Smooth muscle cell of the brain vasculature (primary cell): Measurements from ENCODE around the gene DNAJC4.

Experiments used
- DNase-seq: peaks from one replicate; pipeline ENCODE4 v3.0.0-alpha.2; 2012; ENCODE audit warnings: low read depth, low spot score

Gene DNAJC4

DNA sequence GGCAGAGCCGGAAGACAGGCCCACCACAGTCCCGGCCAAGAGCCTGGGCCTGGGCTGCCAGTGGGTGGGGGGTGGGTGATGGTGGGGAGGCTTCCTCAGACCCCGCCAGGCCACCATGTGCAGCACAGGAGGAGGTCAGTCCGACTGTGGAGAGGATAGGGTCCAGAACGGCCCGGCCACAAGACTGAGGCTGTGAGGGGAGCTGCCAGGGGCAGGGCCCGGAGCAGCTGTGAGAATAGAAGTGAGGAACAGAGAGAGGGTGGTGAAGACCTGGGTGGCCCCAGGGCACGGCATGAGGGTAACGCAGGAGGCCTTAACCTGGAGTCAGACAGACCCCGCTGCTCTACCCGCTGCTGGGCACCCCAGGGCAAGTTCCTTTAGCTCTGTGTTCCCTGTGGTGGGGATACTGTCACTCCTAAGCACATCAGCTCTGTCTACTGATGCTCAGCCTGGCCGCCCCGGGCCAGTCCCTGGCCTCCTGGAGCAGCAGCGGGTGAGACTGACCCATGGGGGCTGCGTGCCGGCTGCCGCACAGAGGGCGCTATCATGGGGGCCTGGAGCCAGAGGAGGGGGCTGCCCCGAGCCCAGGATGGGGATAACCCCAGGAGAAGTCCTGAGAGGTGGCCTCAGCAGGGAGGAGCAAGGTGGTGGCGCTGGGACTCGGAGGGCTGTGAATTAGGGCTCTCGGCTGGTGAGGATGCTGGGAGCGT lies 22.1 kb upstream of the DNAJC4 start:
- no peak for DNase-seq

DNA sequence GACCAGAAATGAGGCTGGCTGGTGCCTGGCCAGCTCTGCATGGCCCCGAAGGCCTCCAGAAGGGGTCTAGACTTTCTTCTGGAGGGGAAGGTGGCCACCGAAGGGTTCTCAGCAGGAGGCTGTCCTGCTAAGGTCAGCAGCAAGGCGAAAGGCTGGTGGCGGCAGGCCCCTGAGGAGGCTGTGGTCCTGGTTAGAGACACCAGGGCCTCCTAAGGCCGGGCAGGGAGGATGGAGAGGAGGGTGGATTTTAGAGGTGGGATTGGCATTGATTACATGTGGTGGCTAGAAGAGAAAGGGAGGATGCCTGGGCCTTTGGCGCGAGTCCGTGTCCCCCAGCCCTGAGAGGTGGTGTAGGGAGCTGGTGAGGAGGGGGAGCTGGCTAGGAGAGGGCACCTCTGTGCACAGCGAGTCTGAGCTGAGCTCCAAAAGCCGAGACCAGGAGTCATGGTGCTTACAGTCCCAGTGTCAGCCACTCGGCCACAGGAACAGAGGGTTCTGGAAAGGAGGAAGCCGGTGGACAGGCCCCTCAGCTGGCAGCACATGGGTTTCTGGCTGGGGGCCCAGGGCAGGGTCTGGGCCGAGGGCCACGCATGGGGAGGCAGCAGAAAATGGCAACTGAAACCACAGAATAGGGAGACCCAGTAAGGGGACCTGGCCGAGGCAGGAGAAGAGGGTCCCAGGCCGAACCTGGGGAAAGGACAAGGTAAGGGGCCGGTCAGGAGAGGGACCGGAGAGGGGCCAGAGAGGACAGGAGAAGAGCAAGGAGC lies 21.4 kb upstream of the DNAJC4 start:
- no peak for DNase-seq

DNA sequence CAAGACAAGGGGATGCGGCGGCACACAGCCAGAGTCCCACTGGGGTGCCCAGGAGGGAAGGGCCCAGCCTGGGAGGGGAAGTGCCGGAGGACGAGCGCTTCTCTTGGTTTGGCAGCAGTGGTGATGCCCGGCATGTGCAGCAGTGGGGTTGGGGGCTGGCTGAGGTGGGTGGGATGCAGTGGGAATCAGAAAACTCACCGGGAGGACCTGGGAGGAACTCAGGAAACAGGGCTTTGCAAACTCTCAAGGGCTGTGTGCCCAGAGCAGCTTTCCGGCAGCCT lies 20.8 kb upstream of the DNAJC4 start:
- DNase-seq = no peak

DNA sequence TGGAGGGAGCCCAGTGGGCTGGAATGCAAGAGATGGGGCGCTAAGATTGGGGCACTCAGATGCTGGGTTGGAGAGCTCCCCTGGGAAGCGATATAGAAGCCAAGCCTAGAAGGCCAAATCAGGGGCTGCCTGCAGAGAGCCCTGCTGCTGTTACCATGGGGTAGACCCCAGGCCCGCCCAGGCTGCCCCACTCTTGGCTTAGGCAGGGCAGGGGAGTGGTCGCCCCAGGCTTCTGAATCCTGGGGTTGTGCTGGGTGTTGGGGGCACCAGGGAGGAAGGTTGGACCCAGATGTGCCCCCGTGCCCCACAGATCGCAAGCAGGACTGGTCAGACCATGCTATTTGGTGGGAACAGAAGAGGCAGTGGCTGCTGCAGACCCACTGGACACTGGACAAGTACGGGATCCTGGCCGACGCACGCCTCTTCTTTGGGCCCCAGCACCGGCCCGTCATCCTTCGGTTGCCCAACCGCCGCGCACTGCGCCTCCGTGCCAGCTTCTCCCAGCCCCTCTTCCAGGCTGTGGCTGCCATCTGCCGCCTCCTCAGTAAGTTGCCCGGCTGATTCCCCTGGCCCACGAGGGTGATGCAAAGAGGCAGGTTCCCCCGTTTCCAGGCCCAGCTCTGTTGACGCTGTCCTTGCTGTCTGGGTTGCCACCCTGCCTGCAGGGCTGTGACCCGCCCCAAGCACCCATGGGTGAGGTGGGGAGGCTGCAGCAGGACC lies 19.9 kb upstream of the DNAJC4 start:
- no peak for DNase-seq

DNA sequence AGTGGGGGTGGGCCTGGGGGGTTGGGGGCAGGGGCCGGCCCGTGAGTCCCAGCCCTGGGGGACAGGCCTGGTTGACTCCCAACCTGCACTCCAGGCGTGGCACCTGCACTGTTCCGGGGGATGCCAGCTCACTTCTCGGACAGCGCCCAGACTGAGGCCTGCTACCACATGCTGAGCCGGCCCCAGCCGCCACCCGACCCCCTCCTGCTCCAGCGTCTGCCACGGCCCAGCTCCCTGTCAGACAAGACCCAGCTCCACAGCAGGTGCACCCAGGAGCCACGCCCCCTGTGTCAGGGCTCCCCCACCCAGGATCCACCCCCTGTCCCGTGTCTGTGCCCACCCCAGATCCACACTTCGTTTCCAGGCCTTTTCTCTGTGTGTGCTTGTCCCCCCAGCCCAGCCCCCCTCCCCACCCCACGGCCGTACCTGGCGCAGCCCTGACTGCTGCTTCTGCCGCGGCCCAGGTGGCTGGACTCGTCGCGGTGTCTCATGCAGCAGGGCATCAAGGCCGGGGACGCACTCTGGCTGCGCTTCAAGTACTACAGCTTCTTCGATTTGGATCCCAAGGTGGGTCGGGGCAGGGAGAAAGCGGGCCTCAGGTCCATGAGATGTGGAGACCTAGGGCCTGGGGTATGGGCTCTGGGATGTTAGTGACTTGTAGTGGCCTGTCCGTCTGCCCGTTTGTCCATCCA lies 19.0 kb upstream of the DNAJC4 start:
- DNase-seq = no peak

DNA sequence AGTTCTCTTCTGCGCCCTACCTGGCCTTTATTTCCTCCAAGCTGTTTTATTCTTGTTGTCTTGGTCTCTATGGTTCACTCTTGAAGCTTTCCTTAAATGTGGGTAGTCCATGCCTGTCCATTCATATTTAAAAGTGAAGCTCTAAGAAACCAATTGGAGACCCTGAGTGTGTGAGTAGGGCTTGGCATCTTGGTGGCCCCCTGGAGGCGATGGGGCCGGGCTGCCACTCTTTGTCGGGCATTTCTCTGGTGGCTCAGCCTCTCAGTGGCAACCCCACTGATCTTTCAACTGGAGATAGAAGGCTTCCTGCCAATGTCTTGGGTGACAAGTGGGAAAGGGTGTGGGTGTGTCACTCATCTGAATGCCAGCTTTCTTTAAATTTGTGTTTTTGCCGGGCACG lies 13.5 kb upstream of the DNAJC4 start:
- DNase-seq = no peak

DNA sequence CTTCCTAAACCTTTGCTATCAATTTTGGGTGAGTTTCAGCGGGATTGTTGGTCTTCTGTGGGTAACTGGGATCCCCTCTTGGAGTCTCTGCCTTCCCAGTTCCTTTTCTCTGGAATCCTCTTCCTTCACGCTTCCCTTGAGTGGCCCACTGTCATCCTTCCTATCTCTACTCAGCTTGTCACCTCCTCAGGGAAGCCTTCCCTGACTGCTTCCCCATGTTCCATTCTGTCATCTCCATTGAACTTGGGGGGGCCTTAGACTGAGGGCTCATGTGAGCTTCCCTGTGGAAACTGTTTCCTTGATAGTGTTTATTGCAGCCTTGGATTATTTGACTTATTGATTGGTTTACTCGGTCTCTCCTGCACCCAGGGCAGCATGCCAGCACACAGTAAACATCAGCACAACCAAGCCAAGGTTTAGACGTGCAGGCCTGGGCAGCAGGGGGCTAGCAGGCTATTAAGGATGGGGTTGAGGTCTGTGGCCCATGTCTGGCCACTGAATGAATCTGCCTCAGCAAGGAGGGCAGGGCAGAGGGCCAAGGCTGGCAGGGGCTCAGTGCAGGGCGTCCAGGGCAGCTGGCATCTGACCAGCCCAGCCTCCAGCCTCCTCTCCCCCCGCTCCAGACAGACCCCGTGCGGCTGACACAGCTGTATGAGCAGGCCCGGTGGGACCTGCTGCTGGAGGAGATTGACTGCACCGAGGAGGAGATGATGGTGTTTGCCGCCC lies 11.6 kb upstream of the DNAJC4 start:
- DNase-seq = no peak

DNA sequence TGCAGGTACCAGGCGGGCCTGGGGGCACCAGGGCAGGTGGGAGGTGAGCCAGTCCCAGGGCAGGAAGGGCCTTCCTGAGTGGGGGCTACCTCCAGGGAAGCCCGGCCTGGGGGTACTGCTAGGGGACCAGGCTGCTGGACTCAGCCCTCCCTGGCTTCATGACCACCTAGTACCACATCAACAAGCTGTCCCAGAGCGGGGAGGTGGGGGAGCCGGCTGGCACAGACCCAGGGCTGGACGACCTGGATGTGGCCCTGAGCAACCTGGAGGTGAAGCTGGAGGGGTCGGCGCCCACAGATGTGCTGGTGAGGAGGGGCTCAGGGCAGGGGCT lies 11.0 kb upstream of the DNAJC4 start:
- DNase-seq = no peak

DNA sequence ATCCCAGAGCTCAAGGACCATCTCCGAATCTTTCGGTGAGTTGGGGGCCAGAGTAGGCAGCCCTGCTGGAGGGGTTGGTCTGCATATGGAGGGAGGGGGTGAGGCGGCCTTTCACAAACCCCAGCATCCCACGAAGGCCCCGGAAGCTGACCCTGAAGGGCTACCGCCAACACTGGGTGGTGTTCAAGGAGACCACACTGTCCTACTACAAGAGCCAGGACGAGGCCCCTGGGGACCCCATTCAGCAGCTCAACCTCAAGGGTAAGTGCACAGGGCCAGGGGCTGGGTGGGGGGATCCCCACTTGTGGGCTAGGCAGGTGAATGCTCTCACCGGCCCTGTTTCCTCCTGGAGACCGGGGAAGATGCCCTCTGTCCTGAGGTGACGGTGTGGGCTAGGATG lies 10.6 kb upstream of the DNAJC4 start:
- DNase-seq = no peak

DNA sequence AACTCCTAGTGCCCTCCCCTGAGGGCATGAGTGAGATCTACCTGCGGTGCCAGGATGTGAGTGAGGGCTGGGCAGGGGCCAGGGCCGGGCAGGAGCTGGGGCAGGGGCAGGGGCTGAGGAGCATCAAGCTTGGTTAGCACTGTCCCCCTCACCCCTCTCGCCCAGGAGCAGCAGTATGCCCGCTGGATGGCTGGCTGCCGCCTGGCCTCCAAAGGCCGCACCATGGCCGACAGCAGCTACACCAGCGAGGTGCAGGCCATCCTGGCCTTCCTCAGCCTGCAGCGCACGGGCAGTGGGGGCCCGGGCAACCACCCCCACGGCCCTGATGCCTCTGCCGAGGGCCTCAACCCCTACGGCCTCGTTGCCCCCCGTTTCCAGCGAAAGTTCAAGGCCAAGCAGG lies 10.1 kb upstream of the DNAJC4 start:
- DNase-seq = no peak

DNA sequence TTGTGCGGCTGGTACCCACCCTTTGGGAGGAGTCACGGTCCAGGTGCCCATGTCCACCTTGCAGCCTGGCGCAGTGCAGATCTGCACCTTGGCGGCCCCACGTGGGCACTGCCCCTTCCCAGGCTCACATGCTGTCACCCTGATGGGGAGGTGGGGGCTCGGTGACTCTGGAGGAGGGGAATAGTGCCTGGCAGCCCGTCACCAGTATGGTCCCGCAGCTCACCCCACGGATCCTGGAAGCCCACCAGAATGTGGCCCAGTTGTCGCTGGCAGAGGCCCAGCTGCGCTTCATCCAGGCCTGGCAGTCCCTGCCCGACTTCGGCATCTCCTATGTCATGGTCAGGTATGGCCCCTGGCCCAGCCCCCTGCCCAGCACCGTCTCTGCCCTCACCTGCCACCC lies 9.6 kb upstream of the DNAJC4 start:
- DNase-seq = no peak

DNA sequence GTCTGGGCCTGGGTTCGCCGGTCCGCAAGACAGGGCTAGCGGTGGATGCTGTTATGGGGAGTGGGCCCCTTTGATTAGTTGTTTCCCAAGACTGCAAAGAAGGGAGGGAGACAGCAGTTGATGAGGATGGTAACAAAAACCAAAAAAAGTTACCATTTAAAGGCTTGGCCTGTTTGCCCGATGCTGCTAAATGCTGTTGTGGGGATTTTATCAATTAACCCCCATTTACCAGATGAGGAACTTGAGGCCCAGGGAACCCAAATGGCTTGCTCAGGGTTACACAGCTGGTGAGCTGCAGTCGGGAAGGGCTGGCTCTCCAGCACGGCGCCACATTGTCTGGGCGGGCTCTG lies 7.7 kb upstream of the DNAJC4 start:
- no peak for DNase-seq

DNA sequence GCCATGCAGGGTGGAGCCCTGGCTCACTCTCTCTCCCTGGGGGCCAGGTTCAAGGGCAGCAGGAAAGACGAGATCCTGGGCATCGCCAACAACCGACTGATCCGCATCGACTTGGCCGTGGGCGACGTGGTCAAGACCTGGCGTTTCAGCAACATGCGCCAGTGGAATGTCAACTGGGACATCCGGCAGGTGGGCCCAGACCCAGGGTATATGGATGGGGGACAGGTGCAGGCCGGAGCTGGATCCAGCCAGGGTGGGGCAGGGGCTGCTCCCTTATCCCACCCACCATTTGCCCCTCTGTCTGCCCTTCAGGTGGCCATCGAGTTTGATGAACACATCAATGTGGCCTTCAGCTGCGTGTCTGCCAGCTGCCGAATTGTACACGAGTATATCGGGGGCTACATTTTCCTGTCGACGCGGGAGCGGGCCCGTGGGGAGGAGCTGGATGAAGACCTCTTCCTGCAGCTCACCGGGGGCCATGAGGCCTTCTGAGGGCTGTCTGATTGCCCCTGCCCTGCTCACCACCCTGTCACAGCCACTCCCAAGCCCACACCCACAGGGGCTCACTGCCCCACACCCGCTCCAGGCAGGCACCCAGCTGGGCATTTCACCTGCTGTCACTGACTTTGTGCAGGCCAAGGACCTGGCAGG lies 7.2 kb upstream of the DNAJC4 start:
- no peak for DNase-seq

DNA sequence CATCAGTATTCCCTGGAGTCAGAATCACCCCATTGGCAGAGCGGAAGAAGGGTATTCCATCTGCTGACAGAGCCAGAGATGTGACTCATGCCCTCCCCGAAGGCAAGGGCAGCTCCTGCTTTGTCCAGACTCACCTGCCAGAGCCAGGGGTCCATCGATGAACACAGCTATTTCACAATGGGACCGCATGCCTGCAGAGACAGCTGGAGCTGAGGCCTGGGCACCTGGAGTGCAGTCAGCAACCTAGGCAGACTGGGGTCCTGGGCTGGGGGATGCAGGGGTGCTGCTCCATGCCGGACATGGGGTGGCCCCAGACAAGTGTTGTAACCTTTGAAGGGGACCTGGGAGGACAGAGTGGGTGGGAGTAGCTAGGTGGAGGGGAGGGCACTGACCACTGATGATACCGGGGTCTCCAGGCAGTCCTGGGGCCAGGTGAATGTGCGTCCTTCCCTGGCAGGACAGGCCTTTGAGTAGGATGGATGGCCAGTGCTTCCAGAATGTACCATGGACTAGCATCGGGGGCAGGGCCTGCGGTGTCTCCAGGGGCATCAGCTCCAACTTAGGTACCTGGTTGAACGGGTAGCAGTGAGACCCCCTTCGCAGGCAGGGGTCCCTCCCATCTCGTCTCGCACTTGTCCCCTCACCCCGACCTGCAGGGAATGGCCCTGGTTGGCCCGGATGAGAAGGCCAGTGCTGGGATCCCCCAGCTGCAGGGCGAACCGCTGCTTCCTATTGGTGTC lies 6.0 kb upstream of the DNAJC4 start:
- no peak for DNase-seq

DNA sequence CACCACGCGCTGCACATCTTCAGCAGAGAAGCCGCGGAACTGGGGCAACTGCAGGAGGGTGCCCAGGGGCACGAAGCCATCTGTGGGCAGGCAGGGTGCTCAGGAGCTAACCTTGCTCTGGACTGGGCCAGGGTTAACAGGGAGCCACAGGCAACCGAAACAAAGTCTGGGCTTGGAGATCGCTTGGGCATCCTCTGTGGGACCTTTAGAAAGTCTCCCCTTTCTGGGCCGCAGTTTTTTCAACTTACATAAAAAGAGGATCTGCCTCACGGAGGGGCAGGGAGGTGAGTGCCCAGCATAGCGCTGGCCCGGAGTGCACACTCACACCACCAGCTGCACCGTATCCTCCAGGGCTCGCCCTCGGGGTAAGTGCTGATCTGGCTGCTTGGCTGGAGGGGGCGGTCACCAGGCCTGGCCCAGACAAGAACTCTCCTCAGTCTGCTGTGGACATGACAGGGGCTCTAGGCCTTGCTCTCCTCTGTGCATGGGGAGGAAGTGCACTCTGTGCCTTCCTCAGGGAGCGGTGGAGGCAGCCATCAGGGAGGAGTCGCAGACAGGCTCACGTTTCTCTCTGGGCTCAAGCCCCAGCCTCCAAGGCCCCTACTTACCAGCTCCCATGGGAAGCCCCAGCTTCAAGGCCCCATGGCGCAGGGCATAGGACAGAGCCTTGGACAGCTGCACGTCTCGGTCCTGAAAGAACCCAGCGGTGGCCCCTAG lies 5.3 kb upstream of the DNAJC4 start:
- no peak for DNase-seq

DNA sequence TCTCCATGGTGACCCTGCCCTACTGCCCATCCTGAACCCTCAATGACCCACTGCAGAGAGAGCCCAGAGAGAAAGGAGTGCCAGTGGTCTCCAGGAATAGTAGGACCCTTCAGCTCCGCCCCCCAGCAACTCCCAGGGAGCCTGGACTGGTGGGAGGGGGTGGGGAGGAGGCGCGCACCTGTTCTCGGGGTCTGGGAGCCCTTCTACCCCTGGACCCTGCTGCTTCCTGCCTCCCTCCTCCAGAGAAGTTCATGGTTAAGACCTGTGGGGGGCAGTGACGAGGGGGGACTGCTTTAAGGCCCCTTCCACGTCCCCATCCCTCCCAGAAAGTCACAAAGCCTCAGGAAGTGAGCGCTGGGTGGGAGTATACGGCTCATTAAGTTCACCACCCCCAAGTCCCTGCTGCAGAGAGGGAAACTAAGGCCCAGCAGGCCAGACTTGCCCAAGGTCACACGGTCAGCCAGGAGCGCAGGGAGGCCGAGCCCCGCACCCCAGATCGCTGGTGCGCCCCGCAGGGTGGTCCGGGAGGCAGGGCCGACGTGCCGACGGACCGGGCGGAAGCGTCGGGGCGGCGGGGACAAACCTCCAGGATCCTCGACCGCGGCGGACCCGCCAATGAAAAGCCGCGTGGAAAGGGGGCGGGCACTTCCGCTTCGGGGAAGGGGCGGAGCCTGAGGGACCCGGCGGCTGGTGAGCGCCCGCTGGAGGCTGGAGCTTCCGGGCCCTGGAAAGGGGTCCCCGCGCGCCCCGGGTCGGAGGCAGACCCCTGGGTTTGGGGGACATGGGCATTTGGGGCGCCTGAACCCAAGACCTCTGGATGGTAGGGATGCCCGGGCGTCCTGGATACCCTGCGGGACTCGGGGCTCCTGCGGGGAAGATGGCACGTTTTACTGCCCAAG lies 4.5 kb upstream of the DNAJC4 start, which contains the start of the genes NUDT22 and TRPT1:
Gene NUDT22, plus strand, starts transcription at position 667 of the 899 bp plus-strand sequence. CDS start 379 bp downstream, outside the sequence.
Gene TRPT1, minus strand, starts transcription at position 579 of the 899 bp plus-strand sequence. Its CDS starts 326 bp downstream, at position 253.
- DNase-seq = peak; percentile 46

DNA sequence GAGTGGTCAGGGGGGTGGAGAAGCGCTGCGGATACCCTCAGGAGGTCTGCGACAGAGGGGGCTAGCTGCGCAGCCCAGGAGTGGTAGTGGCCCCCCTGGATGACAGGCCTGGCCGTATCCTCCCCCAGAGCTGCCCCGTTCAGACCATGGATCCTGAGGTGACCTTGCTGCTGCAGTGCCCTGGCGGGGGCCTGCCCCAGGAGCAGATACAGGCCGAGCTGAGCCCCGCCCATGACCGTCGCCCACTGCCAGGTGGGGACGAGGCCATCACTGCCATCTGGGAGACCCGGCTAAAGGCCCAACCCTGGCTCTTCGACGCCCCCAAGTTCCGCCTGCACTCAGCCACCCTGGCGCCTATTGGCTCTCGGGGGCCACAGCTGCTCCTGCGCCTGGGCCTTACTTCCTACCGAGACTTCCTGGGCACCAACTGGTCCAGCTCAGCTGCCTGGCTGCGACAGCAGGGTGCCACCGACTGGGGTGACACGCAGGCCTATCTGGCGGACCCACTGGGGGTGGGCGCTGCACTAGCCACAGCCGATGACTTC lies 3.8 kb upstream of the DNAJC4 start:
- no peak for DNase-seq

DNA sequence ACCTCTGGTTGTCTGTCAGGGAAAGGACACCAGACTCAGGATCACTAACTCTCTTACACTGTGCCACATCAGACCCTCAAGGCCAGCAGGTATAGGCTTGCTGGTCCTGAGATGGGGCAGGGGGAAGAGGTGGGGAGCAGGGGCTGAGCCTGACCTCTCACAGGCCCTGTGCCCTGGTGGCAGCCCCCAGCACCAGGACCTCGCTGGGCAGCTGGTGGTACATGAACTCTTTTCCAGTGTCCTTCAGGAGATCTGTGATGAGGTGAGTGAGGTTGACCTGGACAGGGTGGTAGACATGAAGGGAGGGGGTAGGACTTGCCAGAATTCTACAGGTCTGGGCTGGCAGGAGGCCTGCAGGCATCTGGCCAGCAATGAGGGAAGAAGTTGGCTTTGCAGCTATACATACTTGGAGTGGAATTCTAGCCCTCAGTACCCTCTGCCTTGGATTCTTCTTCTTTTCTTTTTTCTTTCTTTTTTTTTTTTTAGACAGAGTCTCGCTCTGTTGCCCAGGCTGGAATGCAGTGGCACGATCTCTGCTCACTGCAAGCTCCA lies 2.9 kb upstream of the DNAJC4 start:
- no peak for DNase-seq
